ENCODE measurements around the gene L3MBTL2.

L3MBTL2 gene

DNA sequence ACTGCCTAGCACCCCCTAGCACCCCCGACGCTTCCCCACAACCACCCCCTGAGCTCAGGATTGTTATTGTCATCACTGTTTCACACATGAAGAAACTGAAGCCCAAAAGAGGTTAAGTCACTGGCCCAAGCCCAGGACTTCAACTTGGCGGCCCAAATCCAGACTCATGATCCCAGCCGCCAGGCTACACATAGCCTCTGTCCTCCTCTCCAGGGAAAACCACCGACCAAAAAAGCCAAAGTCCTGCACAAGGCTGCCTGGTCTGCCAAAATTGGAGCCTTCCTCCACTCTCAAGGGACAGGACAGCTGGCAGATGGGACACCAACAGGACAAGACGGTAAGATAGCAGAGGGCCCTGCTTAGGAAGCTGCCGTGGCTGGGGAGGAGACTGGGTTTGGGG, 10.8 kb downstream of the L3MBTL2 start:
- DNase-seq: no peak

DNA sequence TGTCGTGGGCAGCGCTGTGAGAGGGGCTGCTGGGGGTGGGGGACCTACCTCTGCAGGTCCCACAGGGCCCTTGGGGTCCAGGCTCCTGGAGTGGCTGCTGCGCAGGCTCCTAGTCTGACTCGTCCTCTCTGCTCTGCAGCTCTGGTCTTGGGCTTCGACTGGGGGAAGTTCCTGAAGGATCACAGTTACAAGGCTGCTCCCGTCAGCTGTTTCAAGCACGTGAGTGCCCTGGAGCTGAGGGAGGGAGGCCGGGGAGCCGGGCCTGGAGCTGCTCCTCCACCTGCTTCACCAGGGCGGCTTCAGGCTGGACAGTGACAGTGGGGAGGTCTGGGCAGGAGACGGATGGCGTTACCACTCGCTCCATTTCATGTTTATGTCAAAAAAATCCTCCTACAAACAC, 11.9 kb downstream of the L3MBTL2 start:
- no peak for DNase-seq

DNA sequence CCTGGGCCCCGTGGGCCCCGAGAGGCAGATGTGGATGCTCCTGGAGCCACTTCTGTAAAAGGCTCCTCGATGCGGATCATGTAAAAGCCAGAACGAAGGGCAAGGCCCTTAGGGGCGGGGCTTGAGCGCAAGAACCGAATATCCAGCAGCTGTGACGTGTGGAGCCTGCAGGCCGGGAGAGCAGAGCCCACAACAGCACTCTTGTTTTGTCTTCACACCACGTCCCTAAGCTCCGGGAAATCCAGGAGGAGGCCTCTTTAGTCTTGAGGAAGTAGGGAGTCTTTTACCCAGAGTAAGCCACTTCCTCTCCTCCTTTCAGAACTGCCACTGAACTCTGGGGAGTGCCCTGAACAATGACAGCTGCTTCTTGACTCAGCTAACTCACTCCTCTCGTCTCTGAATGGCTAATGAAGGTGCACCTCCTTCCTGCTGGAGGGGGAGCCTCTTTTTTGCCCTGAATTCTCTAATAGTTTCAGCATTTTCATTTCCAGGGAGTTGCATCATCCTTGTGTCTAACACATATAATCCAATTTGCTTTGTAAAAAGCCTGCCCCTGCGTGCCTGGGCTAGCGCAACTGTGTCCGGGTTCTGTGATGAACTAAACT, 12.5 kb downstream of the L3MBTL2 start:
- DNase-seq: no peak

DNA sequence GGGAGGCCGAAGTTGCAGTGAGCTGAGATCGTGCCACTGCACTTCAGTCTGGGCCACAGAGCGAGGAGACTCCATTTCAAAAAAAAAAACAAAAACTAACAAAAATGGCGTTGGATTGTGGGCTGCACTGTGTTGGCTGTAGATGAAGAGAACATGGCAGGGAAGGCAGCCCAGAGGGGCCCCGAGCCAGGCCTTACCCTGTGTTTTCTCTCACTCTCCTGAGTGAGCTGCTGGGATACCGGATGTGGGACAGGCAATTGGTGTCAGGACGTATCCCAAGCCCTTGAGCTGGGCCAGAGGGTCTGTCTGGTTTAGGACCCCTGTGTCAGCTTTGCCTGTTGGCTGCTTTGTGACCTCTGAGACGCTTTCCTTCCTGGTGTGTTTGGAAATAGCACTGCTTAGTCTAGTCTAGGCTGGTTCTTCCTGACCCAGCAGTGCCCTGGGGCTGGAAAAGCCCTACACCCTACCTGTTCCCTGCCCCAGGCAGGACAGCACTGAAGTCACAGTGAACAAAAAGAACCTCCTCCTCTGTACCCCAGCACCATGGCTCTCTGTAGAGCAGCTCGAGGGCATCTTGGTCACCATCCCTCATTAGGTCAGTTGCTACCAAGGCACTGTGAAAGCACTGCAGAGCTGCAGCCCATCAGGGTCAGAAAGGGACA, 17.9 kb downstream of the L3MBTL2 start:
- DNase-seq: no peak

DNA sequence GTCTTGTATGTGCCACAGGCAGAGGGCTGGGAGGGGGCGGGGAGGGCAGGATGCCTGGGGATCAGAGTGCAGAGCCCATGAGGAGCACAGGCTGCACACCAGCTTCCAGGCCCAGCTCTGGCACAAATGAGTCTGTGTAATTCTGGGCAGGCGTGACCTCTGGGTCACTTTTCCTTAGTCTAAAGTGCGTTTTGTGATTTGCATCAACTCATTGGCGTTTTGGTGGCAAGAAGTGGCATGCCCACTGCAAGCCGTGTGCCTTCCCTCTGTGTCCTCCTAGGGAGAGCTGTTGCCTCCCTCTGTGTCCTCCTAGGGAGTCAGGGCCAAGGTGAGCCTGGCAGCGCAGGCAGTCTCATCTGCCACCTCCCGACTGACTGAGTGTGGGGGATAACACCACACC, 18.4 kb downstream of the L3MBTL2 start:
- no peak for DNase-seq

DNA sequence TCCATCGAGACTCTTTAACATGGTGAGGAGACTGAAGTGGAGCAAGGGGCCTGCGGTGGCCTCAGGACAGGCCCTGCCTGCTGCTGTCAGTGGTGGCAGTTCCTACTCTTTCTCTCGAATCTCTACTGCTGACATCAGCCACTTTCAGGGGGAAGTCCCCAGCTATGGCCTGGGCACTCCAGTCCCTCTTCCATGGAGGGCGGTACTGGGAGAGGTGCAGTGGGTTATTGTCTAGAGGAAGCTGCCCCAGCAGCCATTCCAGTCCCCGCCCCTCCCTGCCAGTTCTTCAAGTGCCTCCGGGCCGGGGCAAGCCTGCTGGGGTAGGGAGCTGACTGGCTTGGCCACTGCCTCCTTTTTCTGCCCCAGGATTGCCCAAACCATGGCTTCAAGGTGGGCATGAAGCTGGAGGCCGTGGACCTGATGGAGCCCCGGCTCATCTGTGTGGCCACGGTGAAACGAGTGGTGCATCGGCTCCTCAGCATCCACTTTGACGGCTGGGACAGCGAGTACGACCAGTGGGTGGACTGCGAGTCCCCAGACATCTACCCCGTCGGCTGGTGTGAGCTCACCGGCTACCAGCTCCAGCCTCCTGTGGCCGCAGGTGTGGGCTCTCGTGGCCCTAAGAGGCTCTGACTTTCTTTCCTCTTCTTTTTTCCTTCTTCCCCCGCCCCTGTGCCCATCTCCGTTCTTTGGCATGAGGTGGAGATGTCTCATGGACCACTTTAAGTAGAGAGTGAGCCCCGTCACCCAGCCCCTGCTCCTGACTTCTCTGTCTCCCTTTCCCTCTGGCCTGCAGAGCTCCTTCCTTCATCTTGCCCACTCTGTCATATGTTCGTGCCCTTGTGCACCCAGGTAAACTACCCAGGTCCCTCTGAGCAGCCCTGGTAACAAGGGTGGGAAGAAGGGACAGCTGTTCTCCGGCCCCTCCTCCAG, 21.9 kb downstream of the L3MBTL2 start:
- no peak for DNase-seq

DNA sequence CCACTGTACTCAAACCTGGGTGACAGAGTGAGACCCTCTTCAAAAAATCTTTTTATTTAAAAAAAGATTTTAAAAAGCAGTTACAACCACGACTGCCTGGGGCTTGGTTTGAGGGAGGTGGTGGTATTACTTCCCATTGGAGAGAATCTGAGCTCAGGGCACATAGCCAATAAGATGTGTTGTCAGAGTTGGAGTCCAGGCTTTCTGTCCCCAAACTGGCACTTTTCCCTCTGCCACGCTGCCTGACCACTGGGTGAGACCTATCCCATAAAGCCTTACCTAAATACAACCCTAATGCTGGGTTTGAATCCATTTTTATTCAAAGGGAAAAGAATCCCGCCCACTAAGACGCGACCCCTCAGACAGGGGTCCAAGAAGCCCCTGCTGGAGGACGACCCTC, 24.1 kb downstream of the L3MBTL2 start:
- no peak for DNase-seq

DNA sequence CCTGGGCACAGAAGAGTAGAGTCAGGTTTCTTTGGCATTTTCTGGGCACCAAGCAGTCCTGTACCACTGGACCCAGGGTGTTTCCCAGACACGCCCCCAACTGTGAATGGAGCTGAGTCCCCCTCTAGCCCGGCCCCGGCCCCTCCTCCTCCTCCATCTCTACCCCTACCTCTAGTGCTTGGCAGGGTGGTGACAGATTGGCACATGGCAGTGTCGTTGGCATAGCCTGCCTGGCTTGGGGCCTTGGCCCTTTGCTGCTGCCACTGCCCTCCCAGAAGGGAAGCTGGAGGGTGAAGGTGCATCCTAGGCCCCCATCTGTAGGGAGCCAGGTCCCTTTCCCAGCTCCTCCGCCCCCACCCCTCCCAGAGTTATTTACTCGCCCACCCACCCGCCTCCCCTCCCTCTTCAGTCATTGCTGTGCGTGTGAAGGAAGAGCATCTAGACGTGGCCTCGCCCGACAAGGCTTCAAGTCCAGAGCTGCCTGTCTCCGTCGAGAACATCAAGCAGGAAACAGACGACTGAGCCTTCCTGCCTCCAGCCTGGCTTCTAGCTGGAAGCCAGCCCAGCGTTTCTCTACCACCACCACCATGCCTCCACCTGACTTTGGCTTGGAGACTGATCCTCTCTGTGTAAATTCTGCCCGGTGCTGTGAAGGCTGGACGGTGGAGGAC, 24.8 kb downstream of the L3MBTL2 start:
- no peak for DNase-seq

DNA sequence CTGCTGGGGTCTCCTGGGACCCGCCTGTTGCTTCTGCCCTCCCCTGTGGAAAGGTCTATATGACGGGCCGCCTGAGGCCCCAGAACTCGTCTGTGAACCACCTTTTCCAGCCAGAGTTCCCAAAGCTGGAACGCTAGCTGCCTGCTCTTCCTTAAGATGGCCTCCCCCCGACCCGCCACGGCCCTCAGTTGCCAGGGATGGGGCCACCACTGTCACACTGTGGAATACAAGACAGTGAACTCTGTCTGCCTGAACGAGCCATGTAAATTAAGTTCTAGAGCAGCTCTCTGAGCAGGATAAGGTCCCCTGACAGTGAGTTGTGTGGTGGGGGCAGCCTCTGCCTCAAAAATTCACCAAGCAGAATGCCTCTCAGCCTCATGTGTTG, 25.3 kb downstream of the L3MBTL2 start:
- DNase-seq: no peak

DNA sequence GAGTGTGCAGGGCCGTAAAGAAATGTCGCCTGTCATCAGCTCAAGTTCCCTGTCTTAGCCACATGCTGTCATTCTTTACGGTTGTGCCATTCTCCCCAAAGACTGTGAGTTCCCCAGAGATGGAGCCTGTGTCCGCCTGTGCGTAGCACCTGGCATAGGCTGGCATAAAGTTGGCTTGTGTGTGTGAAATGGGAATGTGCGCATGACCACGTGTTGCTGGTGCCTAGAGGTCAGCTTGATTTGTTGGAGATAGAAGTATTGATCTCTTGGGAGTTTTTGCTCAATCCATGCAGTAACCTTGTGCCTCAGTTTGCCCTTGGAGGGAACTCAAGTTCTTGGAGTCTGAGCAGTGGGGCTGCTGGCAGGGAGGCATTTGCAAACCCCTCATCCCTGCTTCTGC, 26.3 kb downstream of the L3MBTL2 start:
- DNase-seq: no peak

DNA sequence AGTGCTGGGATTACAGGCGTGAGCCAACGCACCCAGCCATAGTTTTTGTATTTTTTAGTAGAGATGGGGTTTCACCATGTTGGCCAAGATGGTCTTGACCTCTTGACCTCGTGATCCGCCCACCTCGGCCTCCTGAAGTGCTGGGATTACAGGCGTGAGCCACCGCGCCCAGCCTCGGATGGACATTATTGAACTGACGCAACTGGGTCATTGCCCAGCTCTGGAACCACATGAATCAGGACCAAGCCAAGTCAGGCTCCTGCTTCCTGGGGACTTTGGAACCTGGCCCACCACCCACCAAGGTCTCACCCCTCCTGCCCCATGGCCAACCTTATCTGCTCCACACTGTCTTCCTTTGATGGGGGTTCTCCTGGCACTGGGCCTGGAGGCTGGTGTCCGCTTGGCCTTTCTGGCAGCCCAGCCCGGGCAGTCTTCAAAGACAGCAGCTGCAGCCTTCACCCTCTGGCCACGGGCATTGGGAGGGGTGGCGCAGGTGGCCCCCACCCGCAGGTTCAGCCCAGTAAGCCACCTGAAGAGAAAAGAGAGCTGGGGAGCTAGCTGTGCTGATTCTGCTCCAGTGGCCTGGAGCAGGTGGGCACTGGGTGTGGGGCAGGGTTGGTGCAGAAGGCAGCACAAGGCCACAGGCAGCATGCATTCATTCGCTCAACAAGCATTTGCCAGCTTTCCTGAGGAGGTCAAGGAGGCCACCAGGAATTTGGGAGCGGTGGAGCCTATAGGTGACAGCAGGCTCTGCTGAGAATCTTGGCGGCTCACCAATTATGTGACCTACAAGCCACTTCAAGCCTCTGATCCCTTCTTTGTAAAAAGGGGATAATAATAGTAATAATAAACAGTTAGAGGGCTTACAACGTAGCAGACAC, 29.9 kb downstream of the L3MBTL2 start:
- DNase-seq: peak; percentile 10

DNA sequence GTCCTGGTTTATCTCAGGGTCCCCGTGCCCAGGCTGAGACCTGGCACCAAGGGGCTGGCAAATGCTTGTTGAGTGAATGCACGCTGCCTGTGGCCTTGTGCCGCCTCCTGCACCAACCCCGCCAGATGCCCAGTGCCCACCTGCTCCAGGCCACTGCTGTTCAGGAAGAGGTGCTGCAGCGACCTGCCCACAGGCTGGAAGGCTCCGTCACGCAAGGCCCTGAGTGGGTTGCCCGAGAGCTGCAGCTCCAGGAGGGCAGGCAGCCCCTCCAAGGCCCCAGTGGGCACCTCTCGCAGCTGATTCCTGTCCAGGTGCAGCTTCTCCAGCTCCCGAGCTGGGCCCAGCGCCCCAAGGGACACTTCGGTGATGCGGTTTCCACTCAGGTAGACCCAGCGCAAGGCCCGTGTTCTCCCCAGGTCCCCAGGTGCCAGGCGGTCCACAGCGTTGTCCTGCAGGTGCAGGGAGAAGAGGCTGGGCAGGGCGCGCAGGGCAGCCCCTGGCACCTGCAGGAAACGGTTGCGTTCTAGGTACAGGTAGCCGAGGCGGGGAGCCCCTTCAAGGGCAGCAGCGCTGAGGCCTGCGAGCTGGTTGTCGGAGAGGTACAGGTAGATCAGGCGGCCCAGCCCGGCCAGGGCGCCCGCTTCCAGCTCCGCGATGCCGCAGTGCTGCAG, 32.1 kb downstream of the L3MBTL2 start:
- no peak for DNase-seq

DNA sequence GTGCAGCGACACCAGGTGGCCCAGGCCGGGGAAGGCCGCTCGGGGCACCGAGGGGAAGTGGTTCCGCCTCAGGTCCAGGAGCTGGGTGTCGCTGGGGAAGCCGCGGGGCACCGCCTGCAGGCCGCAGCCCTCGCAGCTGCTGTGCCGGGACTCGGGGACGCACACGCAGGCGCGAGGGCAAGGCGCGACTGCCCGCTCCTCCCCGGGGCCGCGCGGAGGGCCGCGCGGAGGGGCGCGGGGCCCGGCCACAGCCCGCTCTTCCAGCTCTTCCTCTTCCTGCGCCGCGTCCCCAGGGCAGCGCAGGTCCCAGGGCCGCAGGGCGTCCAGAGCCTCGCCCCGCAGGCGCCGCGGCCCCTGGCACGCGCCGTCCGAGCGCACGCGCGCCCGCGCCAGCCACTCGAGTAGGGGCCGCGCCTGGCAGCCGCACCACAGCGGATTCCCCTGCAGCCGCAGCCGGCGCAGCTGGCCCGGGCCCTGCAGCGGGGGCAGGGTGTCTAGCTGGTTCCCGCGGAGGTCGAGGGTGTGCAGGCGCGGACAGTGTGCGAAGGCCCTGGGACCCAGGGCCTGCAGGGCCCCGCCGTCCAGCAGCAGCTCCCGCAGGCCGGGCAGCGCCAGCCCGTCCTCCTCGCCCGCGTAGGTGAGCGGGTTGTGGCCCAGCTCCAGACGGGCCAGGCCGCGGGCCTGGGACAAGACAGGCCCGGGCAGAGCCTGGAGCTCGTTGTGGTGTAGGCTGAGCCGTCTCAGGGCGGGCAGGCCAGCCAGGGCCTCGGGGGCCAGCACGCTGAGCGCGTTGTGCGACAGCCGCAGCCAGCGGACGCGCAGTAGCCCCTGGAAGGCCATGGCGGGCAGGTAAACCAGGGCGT, 32.8 kb downstream of the L3MBTL2 start:
- DNase-seq: peak; percentile 72

DNA sequence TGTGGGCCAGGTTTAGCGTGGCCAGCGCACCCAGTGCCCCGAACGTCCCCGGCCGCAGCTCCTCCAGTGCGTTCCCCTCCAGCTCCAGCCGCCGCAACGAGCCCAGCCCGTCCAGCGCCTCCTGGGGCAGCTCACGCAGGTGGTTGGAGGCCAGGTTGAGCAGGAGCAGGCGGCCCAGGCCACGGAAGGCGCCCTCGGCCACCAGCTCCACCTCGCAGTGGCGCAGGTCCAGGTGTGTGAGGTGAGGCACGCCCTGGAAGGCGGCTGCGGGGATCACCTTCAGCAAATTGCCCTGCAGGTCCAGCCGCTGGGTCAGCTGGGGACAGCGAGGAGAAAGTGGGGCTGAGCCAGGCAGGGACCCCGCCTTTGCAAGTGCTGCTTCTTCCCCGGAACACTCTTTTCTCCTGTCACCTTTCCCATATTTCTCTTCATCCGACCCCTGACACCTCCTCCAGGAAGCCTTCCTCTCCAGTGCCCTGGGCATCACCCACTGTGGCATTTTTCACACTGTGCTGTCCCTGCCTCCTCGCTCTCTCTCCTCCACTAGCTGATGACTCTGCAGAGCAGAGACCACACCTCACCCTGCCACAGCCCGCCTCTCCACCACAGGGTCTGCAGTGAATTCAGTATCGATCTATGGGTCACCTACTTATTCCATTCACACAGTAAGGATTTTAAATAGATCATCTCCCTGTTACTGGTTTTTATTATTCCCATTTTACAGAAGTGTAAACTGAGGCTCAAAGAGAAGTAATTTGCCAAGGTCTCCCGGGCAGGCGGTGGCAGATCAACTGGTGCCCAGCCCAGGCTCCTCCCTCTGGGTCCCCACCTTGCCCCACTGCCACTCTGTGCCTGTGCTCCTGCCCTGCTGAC, 33.7 kb downstream of the L3MBTL2 start:
- no peak for DNase-seq

DNA sequence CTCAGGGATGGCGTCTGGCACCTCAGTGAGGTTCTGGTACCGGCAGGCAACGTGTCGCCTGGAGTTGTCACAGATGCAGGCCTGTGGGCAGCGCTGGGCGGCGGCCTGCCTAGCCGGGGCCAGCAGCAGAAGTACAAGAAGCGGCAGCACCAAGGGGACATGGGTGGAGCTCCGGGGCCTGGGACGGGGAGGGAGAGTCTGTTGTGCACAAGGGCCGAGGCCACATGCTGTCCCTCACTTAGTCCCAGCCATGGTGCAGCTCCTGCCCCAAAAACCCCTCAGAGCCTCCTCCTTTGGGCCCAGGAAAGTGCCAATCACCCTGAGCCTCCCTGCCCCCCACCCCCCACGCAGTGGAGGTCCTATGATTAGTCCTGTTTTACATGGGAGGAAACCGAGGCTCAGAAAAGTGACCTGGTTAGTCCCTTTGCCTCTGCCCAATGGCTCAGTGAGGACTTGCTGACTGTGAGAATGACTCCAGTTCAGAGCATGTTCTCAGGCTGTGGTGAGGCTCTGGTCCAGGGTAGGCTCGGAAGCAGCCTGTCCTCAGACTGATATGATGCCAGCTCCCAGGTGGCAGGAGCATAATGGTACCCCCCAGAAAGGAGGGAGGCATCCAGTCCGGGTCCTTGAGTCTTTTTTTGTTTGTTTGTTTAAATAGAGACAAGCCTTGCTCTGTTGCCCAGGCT, 34.5 kb downstream of the L3MBTL2 start:
- DNase-seq: no peak

DNA sequence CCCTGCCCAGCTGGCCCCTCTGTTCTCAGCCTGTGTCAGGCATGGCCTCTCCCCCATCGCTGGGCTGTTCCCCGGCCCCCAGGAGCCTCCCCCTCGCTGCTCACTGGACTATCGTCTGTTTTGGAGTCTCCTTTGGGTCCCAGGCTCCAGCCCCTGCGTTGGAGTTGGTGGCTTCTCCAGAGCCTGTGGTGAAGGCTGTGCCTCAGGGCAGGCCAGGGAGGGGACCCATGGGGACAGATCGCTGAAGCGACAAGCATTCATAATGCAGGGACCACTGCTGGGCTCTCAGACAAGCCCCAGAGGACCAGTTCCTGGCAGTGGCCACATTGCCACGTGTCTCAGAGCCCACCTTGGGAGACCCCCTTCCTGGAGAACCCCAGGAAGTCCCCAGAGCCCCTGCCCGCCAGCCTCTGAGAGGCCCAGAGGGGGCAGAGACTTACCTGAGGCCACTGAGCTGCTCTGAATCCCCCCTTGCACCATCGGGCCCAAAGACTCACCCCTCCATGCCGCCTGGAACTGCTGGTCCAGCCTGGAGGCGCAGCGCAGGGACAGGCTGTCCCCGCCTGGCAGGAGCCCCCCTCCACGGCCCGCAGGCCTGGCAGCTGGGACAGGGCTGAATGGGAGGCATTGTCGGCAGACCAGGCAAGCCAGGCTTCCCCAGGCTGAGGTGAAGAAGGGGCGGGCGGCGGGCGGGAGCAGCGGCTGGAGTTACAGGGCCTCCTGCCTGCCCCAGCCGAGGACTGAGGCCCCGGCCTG, 35.4 kb downstream of the L3MBTL2 start, which contains the start of gene CHADL:
TSS of gene CHADL (minus strand) at position 555 of the 756 bp plus-strand sequence. CDS start at position 505, 50 bp downstream.
- peak; percentile 77 for DNase-seq

DNA sequence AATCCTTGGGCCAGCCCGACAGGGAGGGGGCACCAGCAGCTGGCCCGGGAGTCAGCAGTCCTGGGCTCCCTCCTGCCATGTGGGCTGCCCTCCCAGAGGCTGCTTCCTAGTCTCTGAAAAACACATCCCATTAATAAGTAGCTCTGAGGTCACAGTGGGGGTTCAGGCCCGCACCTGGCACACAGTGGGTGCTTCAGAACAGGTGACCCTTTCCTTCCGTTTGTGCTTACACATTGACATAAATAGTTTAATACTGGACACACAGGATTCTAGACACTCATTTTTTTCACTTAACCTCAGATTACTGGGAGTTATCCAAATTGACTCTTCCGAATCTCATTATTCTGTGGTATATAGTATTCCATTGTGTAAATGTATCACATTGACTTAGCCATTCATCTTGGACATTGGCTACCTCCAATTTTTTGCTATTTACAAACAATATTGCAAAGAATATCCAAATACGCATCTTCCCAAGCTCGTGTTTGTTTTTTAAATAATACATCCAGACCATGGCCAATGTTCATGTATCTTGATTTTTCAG, 36.1 kb downstream of the L3MBTL2 start:
- DNase-seq: no peak
